ENCODE data around the gene DGCR2. TPM values are rescaled to one million over a fixed set of nuclear protein-coding genes. Genes with fewer than 3 reads are reported as not detected.

DGCR2 gene
- 51.6 and 56.5 TPM in 2 replicates for total RNA-seq

GRCh38 chr22:19122143-19122751 is at the start of gene DGCR2:
Gene DGCR2 (minus strand): TSS chr22:19122412. CDS start chr22:19122206, 206 bp downstream.

GRCh38 chr22:19149991-19150390 is 27.8 kb upstream of the DGCR2 start, which contains the start of gene GSC2:
Gene GSC2 (minus strand): TSS chr22:19150292. CDS start chr22:19150283, 9 bp downstream.

GRCh38 chr22:19130959-19131684 is 8.9 kb upstream of the DGCR2 start, which contains the start of gene TSSK2:
Gene TSSK2 (plus strand): TSS chr22:19131308. CDS start chr22:19131400, 92 bp downstream.

Other genes with a start within 250 kb of the DGCR2 start
- gene DGCR6, start 216.1 kb downstream of the DGCR2 start, total RNA-seq, result 2.3 and 10.1 TPM in 2 replicates
- 8.7 and 14.2 TPM in 2 replicates for gene PRODH, start 186.1 kb downstream of the DGCR2 start, total RNA-seq
- gene TSSK2, start 8.9 kb upstream of the DGCR2 start, total RNA-seq, result not detected in 2 replicates
- gene ESS2, start 22.2 kb upstream of the DGCR2 start, total RNA-seq, result 20.0 and 22.0 TPM in 2 replicates
- 0.23 TPM in 1 of 2 replicates, not detected in the other for gene GSC2, start 27.9 kb upstream of the DGCR2 start, total RNA-seq
- gene SLC25A1, start 56.3 kb upstream of the DGCR2 start, total RNA-seq, result 154 and 167 TPM in 2 replicates
- 5.8 and 7.9 TPM in 2 replicates for gene CLTCL1, start 169.3 kb upstream of the DGCR2 start, total RNA-seq